H9 (cell line): ENCODE data around the gene AMPH. TPM values are rescaled to one million over a fixed set of nuclear protein-coding genes. Genes with fewer than 3 reads are reported as not detected.

Source experiments
- DNase-seq: peaks from one replicate; pipeline ENCODE4 v3.0.0-alpha.2; 2017
- H2AFZ ChIP-seq: one replicate; pipeline ENCODE4 v1.6.1; 2013; ENCODE audit warnings: mild to moderate bottlenecking, low read length, control low read depth, moderate library complexity
- H2AK5ac ChIP-seq: 2 replicates; pipeline ENCODE4 v1.6.1; 2013; ENCODE audit warnings: low read length, control low read depth, mixed read lengths; ENCODE audit not compliant: insufficient read length
- H2BK120ac ChIP-seq: one replicate; pipeline ENCODE4 v1.6.1; 2013; ENCODE audit warnings: low read depth, mild to moderate bottlenecking, low read length, control low read depth, inconsistent platforms; ENCODE audit not compliant: poor library complexity, severe bottlenecking
- H2BK12ac ChIP-seq: 2 replicates; pipeline ENCODE4 v1.6.1; 2013; ENCODE audit warnings: low read length, control low read depth, mixed read lengths, low read depth; ENCODE audit not compliant: insufficient read length
- H2BK15ac ChIP-seq: 2 replicates; pipeline ENCODE4 v1.6.1; 2013; ENCODE audit warnings: low read depth, low read length, control low read depth
- H2BK20ac ChIP-seq: one replicate; pipeline ENCODE4 v1.6.1; 2013; ENCODE audit warnings: low read depth, mild to moderate bottlenecking, low read length, control low read depth, inconsistent platforms; ENCODE audit not compliant: poor library complexity, severe bottlenecking
- H2BK5ac ChIP-seq: 2 replicates; pipeline ENCODE4 v1.6.1; 2013; ENCODE audit warnings: low read length, control low read depth, mixed read lengths; ENCODE audit not compliant: insufficient read length
- H3K14ac ChIP-seq: 2 replicates; pipeline ENCODE4 v1.6.1; 2013; ENCODE audit warnings: low read length, control low read depth; ENCODE audit not compliant: insufficient read depth
- H3K18ac ChIP-seq: 2 replicates; pipeline ENCODE4 v1.6.1; 2013; ENCODE audit warnings: low read depth, mild to moderate bottlenecking, mixed read lengths, low read length, control low read depth; ENCODE audit not compliant: insufficient read length
- H3K23ac ChIP-seq: 2 replicates; pipeline ENCODE4 v1.6.1; 2013; ENCODE audit warnings: low read length, control low read depth, mixed read lengths, low read depth; ENCODE audit not compliant: insufficient read length
- H3K23me2 ChIP-seq: 2 replicates; pipeline ENCODE4 v1.6.1; 2013; ENCODE audit warnings: low read depth, mild to moderate bottlenecking, mixed read lengths, low read length, control low read depth; ENCODE audit not compliant: insufficient read length, poor library complexity, severe bottlenecking
- H3K27ac ChIP-seq: 2 replicates; pipeline ENCODE4 v1.5.1; 2013; ENCODE audit warnings: low read length, control low read depth, mixed read lengths, low read depth; ENCODE audit not compliant: insufficient read length
- H3K27me3 ChIP-seq: 2 replicates; pipeline ENCODE4 v1.6.1; 2013; ENCODE audit warnings: low read length, control low read depth, inconsistent platforms; ENCODE audit not compliant: insufficient read depth
- H3K4ac ChIP-seq: 2 replicates; pipeline ENCODE4 v1.6.1; 2013; ENCODE audit warnings: low read depth, mild to moderate bottlenecking, control low read depth, inconsistent platforms, low read length, moderate library complexity
- H3K4me1 ChIP-seq: 2 replicates; pipeline ENCODE4 v1.6.1; 2013; ENCODE audit warnings: low read length, control low read depth, inconsistent platforms; ENCODE audit not compliant: insufficient read depth
- H3K4me2 ChIP-seq: 2 replicates; pipeline ENCODE4 v1.6.1; 2013; ENCODE audit warnings: low read length, control low read depth, mixed read lengths; ENCODE audit not compliant: insufficient read length, insufficient read depth
- H3K56ac ChIP-seq: 2 replicates; pipeline ENCODE4 v1.6.1; 2013; ENCODE audit warnings: low read depth, mild to moderate bottlenecking, mixed read lengths, low read length, control low read depth; ENCODE audit not compliant: insufficient read length
- H3K79me1 ChIP-seq: 2 replicates; pipeline ENCODE4 v1.6.1; 2013; ENCODE audit warnings: low read depth, mild to moderate bottlenecking, moderate library complexity, low read length, control low read depth, inconsistent platforms; ENCODE audit not compliant: insufficient read depth, poor library complexity, severe bottlenecking
- H3K79me2 ChIP-seq: 2 replicates; pipeline ENCODE4 v1.6.1; 2013; ENCODE audit warnings: low read length, control low read depth, inconsistent platforms; ENCODE audit not compliant: insufficient read depth
- H3K9ac ChIP-seq: 2 replicates; pipeline ENCODE4 v1.6.1; 2013; ENCODE audit warnings: low read length, control low read depth, mixed read lengths; ENCODE audit not compliant: insufficient read length; ENCODE audit errors: extremely low read depth
- H3K9me3 ChIP-seq: one replicate; pipeline ENCODE4 v1.6.1; 2013; ENCODE audit warnings: low read depth, low read length, inconsistent platforms; ENCODE audit not compliant: control insufficient read depth
- H3T11ph ChIP-seq: one replicate; pipeline ENCODE4 v1.6.1; 2013; ENCODE audit warnings: mild to moderate bottlenecking, low read length, control low read depth, inconsistent platforms
- H4K20me1 ChIP-seq: one replicate; pipeline ENCODE4 v1.6.1; 2013; ENCODE audit not compliant: control insufficient read depth, insufficient read length, insufficient read depth
- H4K5ac ChIP-seq: 2 replicates; pipeline ENCODE4 v1.6.1; 2013; ENCODE audit warnings: low read depth, mild to moderate bottlenecking, mixed read lengths, low read length, control low read depth; ENCODE audit not compliant: insufficient read length
- H4K8ac ChIP-seq: replicated peaks from 2 replicates; pipeline ENCODE4 v1.6.1; 2013; ENCODE audit warnings: low read length, control low read depth, mixed read lengths, low read depth; ENCODE audit not compliant: insufficient read length
- H4K91ac ChIP-seq: 2 replicates; pipeline ENCODE4 v1.6.1; 2013; ENCODE audit warnings: low read depth, mild to moderate bottlenecking, moderate library complexity, mixed read lengths, low read length, control low read depth; ENCODE audit not compliant: insufficient read length
- H3K27ac Mint-ChIP-seq, 3 experiments: 2 replicates in 2 of 3; 3 replicates in 1 of 3; pipeline ENCODE4 v1.8.0; 2020 to 2021; ENCODE audit warnings: mixed read lengths in 3 of 3, mild to moderate bottlenecking in 1 of 3, moderate library complexity in 1 of 3
- H3K27me3 Mint-ChIP-seq: 2 replicates; pipeline ENCODE4 v1.8.0; 2021; ENCODE audit warnings: low read depth, mild to moderate bottlenecking, moderate library complexity, mixed read lengths
- H3K36me3 Mint-ChIP-seq, 3 experiments: 2 replicates in 2 of 3; 3 replicates in 1 of 3; pipeline ENCODE4 v1.8.0; 2020 to 2021; ENCODE audit warnings: low read depth in 3 of 3, mixed read lengths in 3 of 3; ENCODE audit not compliant: insufficient read depth in 1 of 3
- H3K4me1 Mint-ChIP-seq, 2 experiments: 2 replicates each; pipeline ENCODE4 v1.8.0; 2020; ENCODE audit warnings: mixed read lengths in 2 of 2
- H3K4me3 Mint-ChIP-seq, 2 experiments: 2 replicates in 1 of 2; 3 replicates in 1 of 2; pipeline ENCODE4 v1.8.0; 2020 to 2021; ENCODE audit warnings: mild to moderate bottlenecking in 2 of 2, mixed read lengths in 2 of 2, moderate library complexity in 1 of 2
- H3K9me3 Mint-ChIP-seq, 2 experiments: 2 replicates in 1 of 2; 3 replicates in 1 of 2; pipeline ENCODE4 v1.8.0; 2020; ENCODE audit warnings: mild to moderate bottlenecking in 2 of 2, mixed read lengths in 2 of 2, moderate library complexity in 1 of 2
- CTCF ChIP-seq: fragments of 200-600 bp; sonication (generic); conservative IDR thresholded peaks from 3 replicates; pipeline ENCODE4 v1.8.0; 2021; ENCODE audit warnings: antibody characterized with exemption, mild to moderate bottlenecking
- WGBS: extraction: QIAGEN DNeasy Blood & Tissue Kit; methylation state at CpG from one replicate; pipeline ENCODE4 v1.1.7; 2013; ENCODE audit warnings: missing lambda C conversion rate, low lambda C conversion rate, mixed read lengths; ENCODE audit not compliant: insufficient read length; ENCODE audit errors: extremely low coverage; 5-methylcytosine and 5-hydroxymethylcytosine counted together
- total RNA-seq: library from RNA; stranded (reverse); gene quantifications from 2 replicates; pipeline ENCODE4 v1.2.1, GENCODE V29; 2021

The AMPH gene
- total RNA-seq, 1 experiment from 2014 or later: 4.8 TPM

- Mint-ChIP-seq H3K4me1 (peaks cover 15 to 16% of the 10 kb centered on the region in 2 experiments), H3K36me3 (no peaks in the 10 kb centered on the region; a peak in 1 of 7 replicates), H3K4me3 (no peak overlapping the region), H3K27ac (no peak overlapping the region), H3K9me3 (no peaks in the 10 kb centered on the region), H3K27me3 (no peaks in the 10 kb centered on the region)
- Histone ChIP-seq H4K5ac (no peak overlapping the region), H2AFZ (no peak overlapping the region), H2BK20ac (no peak overlapping the region), H4K8ac (no peak overlapping the region), H3K23ac (no peak overlapping the region), H3K27me3 (no peaks in the 10 kb centered on the region), H3K4me2 (no peak overlapping the region), H2AK5ac (no peak overlapping the region), H3K4ac (no peak overlapping the region), H3K56ac (no peak overlapping the region), H3K9ac (no peak overlapping the region), H2BK15ac (no peak overlapping the region), H4K91ac (no peak overlapping the region), H2BK5ac (no peak overlapping the region), H3K18ac (no peak overlapping the region), H2BK120ac (no peak overlapping the region), H3T11ph (no peak overlapping the region), H3K79me1 (no peaks in the 10 kb centered on the region), H3K27ac (no peak overlapping the region), H3K79me2 (no peaks in the 10 kb centered on the region), H3K14ac (no peak overlapping the region), H3K23me2 (no peaks in the 10 kb centered on the region), H3K4me1 (no peaks in the 10 kb centered on the region), H2BK12ac (no peak overlapping the region), H4K20me1 (no peaks in the 10 kb centered on the region), H3K9me3 (no peaks in the 10 kb centered on the region)
- no CpG with 5 or more reads among the region's 3 CpGs for WGBS
- TF ChIP-seq CTCF: no peak
- no peak for DNase-seq
These were observed 89.7 kb downstream of the AMPH start for GRCh38 chr7:38541440-38541839.
